OCI-LY7 (cell line): Measurements from ENCODE around the gene ARHGAP40.

ENCODE experiments used
- EZH2phosphoT487 ChIP-seq: fragments of 200-600 bp; sonication (generic); IDR thresholded peaks from 2 replicates; pipeline ENCODE4 v1.6.1; 2018; ENCODE audit warnings: low read depth, borderline replicate concordance, mild to moderate bottlenecking, mixed run types, antibody characterized with exemption, low read length, moderate library complexity, mixed read lengths
- TF ChIP-seq, protein P1 (sequence below): fragments of 200-600 bp; sonication (generic); conservative IDR thresholded peaks from 2 replicates; pipeline ENCODE4 v1.5.1; 2014; ENCODE audit warnings: mild to moderate bottlenecking, antibody characterized with exemption, low read length, moderate library complexity, mixed read lengths

DNA sequence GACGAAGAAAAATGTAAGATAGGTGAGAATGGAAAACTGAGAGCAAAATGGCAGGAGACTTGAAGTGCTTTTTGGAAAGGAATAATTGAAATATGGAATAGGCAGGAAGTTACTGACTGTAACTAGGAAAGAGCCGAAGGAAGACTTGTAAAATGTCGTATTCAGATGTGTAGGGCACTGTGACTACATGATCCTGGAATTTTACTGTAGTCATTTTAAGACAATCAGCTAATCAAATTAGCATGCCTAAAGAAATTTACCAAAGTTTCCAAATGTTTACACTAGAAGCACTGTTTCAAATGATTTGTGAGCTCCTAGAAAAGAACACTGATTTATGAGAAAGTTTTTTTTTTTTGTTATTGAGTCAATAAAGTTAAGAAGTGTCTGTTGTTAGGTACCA is 41.8 kb upstream of the ARHGAP40 start:
- TF ChIP-seq, protein P1, sequence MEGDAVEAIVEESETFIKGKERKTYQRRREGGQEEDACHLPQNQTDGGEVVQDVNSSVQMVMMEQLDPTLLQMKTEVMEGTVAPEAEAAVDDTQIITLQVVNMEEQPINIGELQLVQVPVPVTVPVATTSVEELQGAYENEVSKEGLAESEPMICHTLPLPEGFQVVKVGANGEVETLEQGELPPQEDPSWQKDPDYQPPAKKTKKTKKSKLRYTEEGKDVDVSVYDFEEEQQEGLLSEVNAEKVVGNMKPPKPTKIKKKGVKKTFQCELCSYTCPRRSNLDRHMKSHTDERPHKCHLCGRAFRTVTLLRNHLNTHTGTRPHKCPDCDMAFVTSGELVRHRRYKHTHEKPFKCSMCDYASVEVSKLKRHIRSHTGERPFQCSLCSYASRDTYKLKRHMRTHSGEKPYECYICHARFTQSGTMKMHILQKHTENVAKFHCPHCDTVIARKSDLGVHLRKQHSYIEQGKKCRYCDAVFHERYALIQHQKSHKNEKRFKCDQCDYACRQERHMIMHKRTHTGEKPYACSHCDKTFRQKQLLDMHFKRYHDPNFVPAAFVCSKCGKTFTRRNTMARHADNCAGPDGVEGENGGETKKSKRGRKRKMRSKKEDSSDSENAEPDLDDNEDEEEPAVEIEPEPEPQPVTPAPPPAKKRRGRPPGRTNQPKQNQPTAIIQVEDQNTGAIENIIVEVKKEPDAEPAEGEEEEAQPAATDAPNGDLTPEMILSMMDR = no peak
- TF ChIP-seq EZH2phosphoT487 = no peak
